SU-DHL-6 (cell line): ENCODE data around the gene CNTNAP5.

Experiments used
- EZH2phosphoT487 ChIP-seq: fragments of 200-600 bp; sonication (generic), shearing (Covaris generic); conservative IDR thresholded peaks from 2 replicates; pipeline ENCODE4 v1.6.1; 2018; ENCODE audit warnings: mild to moderate bottlenecking, antibody characterized with exemption, low read length, moderate library complexity, mixed read lengths
- TF ChIP-seq, protein P1 (sequence below): fragments of 200-600 bp; sonication (generic); IDR thresholded peaks from one replicate; pipeline ENCODE4 v1.5.1; 2017; ENCODE audit warnings: antibody characterized with exemption, mild to moderate bottlenecking, low read length, moderate library complexity; ENCODE audit not compliant: insufficient read depth, poor library complexity, severe bottlenecking

DNA sequence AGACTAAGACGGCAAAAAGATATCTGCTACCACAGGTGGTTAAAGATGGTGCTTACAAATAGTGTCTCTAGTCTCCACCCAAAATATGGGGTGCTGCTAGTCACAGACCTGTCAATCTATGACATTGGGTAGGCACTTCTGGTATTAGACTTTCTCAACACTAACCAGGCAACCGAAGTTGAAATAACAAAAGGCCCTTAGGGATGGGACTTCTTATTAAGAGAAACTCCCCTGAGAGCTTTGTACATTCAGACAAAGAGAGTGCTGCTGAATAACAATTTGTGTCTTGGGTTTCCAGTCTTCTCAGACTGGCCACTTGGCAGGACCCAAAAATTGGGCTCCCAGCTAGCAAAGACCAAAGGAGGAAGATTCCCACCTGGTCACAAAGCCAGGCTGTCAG is 310.0 kb downstream of the CNTNAP5 start:
- TF ChIP-seq, protein P1, sequence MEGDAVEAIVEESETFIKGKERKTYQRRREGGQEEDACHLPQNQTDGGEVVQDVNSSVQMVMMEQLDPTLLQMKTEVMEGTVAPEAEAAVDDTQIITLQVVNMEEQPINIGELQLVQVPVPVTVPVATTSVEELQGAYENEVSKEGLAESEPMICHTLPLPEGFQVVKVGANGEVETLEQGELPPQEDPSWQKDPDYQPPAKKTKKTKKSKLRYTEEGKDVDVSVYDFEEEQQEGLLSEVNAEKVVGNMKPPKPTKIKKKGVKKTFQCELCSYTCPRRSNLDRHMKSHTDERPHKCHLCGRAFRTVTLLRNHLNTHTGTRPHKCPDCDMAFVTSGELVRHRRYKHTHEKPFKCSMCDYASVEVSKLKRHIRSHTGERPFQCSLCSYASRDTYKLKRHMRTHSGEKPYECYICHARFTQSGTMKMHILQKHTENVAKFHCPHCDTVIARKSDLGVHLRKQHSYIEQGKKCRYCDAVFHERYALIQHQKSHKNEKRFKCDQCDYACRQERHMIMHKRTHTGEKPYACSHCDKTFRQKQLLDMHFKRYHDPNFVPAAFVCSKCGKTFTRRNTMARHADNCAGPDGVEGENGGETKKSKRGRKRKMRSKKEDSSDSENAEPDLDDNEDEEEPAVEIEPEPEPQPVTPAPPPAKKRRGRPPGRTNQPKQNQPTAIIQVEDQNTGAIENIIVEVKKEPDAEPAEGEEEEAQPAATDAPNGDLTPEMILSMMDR = no peak
- TF ChIP-seq EZH2phosphoT487 = no peak
